Kidney epithelial cell (primary cell): ENCODE measurements around the gene ADIPOR1. TPM values are rescaled to one million over a fixed set of nuclear protein-coding genes. Genes with fewer than 3 reads are reported as not detected.

Experiments
- DNase-seq: peaks from one replicate; pipeline ENCODE4 v3.0.0-alpha.2; 2010; ENCODE audit warnings: low read depth
- H3K27me3 ChIP-seq: 2 replicates; pipeline ENCODE4 v1.6.0; 2011; ENCODE audit warnings: low read length; ENCODE audit not compliant: control insufficient read depth, insufficient read depth
- H3K36me3 ChIP-seq: 2 replicates; pipeline ENCODE4 v1.5.1; 2011; ENCODE audit warnings: low read length; ENCODE audit not compliant: control insufficient read depth, insufficient read depth
- H3K4me3 ChIP-seq: 2 replicates; pipeline ENCODE4 v1.5.1; 2011; ENCODE audit warnings: low read depth, mild to moderate bottlenecking, control low read depth, low read length
- CTCF ChIP-seq: IDR thresholded peaks from 2 replicates; pipeline ENCODE4 v1.5.1; 2011; ENCODE audit warnings: mild to moderate bottlenecking, moderate library complexity, low read length, control low read depth, inconsistent platforms; ENCODE audit not compliant: insufficient read depth, poor library complexity, severe bottlenecking
- total RNA-seq: library from RNA; depleted of rRNA; stranded (reverse); fragments of >200 nt; gene quantifications from 2 replicates; pipeline ENCODE4 v1.2.3, GENCODE V29; 2015

Gene ADIPOR1
- total RNA-seq, 1 donor from 2014 or later: 77.8 TPM

DNA sequence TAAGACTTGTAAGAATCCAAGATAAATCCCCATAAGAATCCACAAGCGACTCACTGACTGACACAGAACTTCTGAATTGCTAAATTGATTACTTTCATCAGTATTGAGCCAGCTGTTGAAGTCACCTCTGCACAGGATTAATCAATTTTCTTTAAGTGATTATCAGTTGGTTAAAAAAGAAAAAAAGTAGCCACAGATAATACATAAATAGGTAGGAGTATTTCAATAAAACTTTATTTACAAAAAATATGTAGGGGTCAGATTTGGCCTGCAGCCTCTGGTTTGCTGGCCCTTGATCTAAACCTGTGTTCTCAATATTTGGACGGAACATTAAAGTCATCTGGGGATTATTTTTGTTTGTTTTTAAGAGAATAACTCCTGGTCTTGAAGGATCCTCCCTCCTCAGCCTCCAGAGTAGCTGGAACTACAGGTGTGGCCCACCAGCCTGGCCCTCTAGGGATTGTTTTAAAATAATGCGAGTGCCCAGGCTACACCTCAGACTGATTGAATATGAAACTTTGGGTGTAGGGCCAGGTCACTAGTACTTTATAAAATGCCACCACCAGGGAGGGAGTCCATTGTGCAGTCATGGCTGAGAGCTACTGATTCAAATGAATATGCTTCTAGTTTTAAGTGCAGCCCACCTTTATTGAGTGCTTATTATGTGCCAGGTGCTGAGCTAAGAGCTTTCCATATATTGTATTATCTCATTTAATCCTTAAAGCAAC, 42.3 kb upstream of the ADIPOR1 start:
- H3K36me3 ChIP-seq: no peaks in the 10 kb centered on the region
- TF ChIP-seq CTCF: no peak
- DNase-seq: no peak
- H3K4me3 ChIP-seq: no peak overlapping the region
- no peaks in the 10 kb centered on the region for H3K27me3 ChIP-seq

GRCh38 chr1:202998836-202999750, 41.0 kb upstream of the ADIPOR1 start:
- Histone ChIP-seq H3K27me3 (no peaks in the 10 kb centered on the region), H3K4me3 (no peak overlapping the region), H3K36me3 (no peaks in the 10 kb centered on the region)
- peak; percentile 76 for TF ChIP-seq CTCF
- DNase-seq: no peak

- no peak for TF ChIP-seq CTCF
These were observed 36.6 kb upstream of the ADIPOR1 start for GRCh38 chr1:202994756-202995155.

DNA sequence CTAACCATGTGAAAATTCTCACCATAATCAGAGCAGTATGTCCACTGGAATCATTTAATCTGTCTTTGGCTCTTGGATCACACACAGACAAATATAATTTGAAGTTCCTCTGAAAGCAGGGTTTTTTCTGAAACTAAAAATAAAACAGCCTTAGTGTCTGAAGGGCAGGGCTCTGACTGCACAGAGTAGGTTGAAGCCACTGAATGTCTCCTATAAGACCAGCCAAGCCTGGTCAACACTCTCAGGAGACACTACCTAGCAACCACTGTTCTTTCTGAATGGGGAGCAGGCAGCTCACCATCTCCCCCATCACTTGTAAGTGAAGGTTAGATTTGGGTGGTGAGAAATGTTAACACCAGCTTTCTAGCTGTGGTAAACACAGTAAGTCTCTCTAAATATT, 33.0 kb upstream of the ADIPOR1 start:
- Histone ChIP-seq H3K36me3 (no peaks in the 10 kb centered on the region), H3K4me3 (no peak overlapping the region), H3K27me3 (peaks cover 11% of the 10 kb centered on the region)
- TF ChIP-seq CTCF: no peak
- no peak for DNase-seq

More at GRCh38 chr1:202994756-202995155, 36.6 kb upstream of the ADIPOR1 start:
- H3K27me3 ChIP-seq: no peaks in the 10 kb centered on the region
- H3K36me3 ChIP-seq: no peaks in the 10 kb centered on the region
- DNase-seq: no peak
- H3K4me3 ChIP-seq: no peak overlapping the region

GRCh38 chr1:202989879-202990278, 31.8 kb upstream of the ADIPOR1 start:
- no peaks in the 10 kb centered on the region for H3K36me3 ChIP-seq
- TF ChIP-seq CTCF: no peak
- H3K27me3 ChIP-seq: peaks cover 11% of the 10 kb centered on the region
- no peak overlapping the region for H3K4me3 ChIP-seq
- DNase-seq: no peak
